Activated B cell treated with CpG ODN at 0.5 μM for 24 hours (primary cell): ENCODE results near the gene ARHGAP42. TPM values are rescaled to one million over a fixed set of nuclear protein-coding genes. Genes with fewer than 3 reads are reported as not detected.

ENCODE experiments used
- ATAC-seq: fragments of 200-7000 bp; cut with Tn5 transposase; one replicate; pipeline ENCODE4 v1.10.0; 2021; ENCODE audit warnings: low read depth, mild to moderate bottlenecking, moderate library complexity
- CTCF ChIA-PET: fragments of 350-600 bp; sonication (Branson Sonifier 250); formaldehyde crosslinking; loops from one replicate; lab custom pipeline; 2021; ENCODE audit warnings: antibody characterized with exemption; lab: Charles Lee
- POLR2A ChIA-PET: fragments of 350-600 bp; sonication (Branson Sonifier 250); formaldehyde crosslinking; loops from one replicate; lab custom pipeline; 2021; ENCODE audit warnings: antibody characterized with exemption; lab: Charles Lee
- DNase-seq: peaks from one replicate; pipeline ENCODE4 v3.0.0; 2022
- H3K27ac Mint-ChIP-seq: one replicate; pipeline ENCODE4 v1.8.0; 2020; ENCODE audit warnings: mixed read lengths
- H3K27me3 Mint-ChIP-seq: one replicate; pipeline ENCODE4 v1.8.0; 2021; ENCODE audit warnings: mixed read lengths
- H3K36me3 Mint-ChIP-seq: one replicate; pipeline ENCODE4 v1.8.0; 2021; ENCODE audit warnings: low read depth, mixed read lengths
- H3K4me1 Mint-ChIP-seq: one replicate; pipeline ENCODE4 v1.8.0; 2021; ENCODE audit warnings: mixed read lengths
- H3K4me3 Mint-ChIP-seq: one replicate; pipeline ENCODE4 v1.8.0; 2020; ENCODE audit warnings: mild to moderate bottlenecking, mixed read lengths
- H3K9me3 Mint-ChIP-seq: one replicate; pipeline ENCODE4 v1.8.0; 2020; ENCODE audit warnings: mixed read lengths
- CTCF ChIP-seq: fragments of 200-600 bp; IDR thresholded peaks from one replicate; pipeline ENCODE4 v1.8.0; 2022; ENCODE audit warnings: antibody characterized with exemption, mild to moderate bottlenecking
- intact Hi-C: fragments of 100-400 bp; cut with micrococcal nuclease; formaldehyde crosslinking; loops from one replicate; pipeline ENCODE4 v1.15.1; 2024
- total RNA-seq: library from RNA; stranded (reverse); gene quantifications from 2 replicates; pipeline ENCODE4 v1.2.3, GENCODE V29; 2022

Gene ARHGAP42
- total RNA-seq, 1 donor from 2014 or later, result 4.9 TPM

- Mint-ChIP-seq H3K36me3 (no peaks in the 10 kb centered on the region), H3K27me3 (no peaks in the 10 kb centered on the region), H3K4me1 (no peaks in the 10 kb centered on the region), H3K4me3 (no peak overlapping the region), H3K27ac (no peak overlapping the region), H3K9me3 (peaks cover 4% of the 10 kb centered on the region)
- ATAC-seq (no peak), DNase-seq (no peak)
- POLR2A ChIA-PET, result interaction anchor here (0.5 kb wide), 1 partner anchor 11 kb away, joined by 3 read pairs; no protein-coding TSS in a partner anchor
- intact Hi-C loops, result no loop called here
- TF ChIP-seq CTCF, result no peak
- CTCF ChIA-PET, result interaction anchor here (0.7 kb wide), 1 partner anchor 14 kb away, joined by 3 read pairs; no protein-coding TSS in a partner anchor
Measured at GRCh38 chr11:100817620-100818019, 130.5 kb downstream of the ARHGAP42 start.

GRCh38 chr11:100820621-100821020, 133.5 kb downstream of the ARHGAP42 start:
- no peaks in the 10 kb centered on the region for H3K36me3 Mint-ChIP-seq
- POLR2A ChIA-PET, result no interaction called here
- H3K27ac Mint-ChIP-seq, result no peak overlapping the region
- no peaks in the 10 kb centered on the region for H3K27me3 Mint-ChIP-seq
- H3K9me3 Mint-ChIP-seq, result peaks cover 1% of the 10 kb centered on the region
- H3K4me3 Mint-ChIP-seq, result no peak overlapping the region
- no peak for ATAC-seq
- intact Hi-C loops, result no loop called here
- CTCF ChIA-PET, result no interaction called here
- H3K4me1 Mint-ChIP-seq, result no peaks in the 10 kb centered on the region
- no peak for DNase-seq
- no peak for TF ChIP-seq CTCF

DNA sequence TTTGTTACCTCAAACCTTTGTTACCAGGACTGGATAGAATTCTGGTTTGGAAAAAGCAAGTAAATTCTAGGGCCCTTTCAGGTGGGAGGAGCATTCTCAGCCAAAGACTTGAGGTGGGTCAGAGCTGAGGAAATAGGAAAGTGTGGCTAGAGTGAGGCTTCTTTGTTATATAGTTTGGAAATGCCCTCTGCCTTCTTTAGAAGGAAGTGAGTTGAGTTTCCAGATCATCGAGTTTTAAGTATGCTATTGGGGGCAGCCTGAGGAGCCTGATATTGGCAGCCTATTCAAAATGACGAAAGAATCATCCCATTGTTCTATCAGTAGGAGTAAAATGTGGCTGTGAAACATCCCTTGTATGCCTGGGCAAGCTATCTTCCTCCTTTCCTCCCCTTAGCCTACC, 134.1 kb downstream of the ARHGAP42 start:
- no peaks in the 10 kb centered on the region for H3K4me1 Mint-ChIP-seq
- H3K27ac Mint-ChIP-seq, result no peak overlapping the region
- POLR2A ChIA-PET, result no interaction called here
- no peaks in the 10 kb centered on the region for H3K27me3 Mint-ChIP-seq
- intact Hi-C loops, result no loop called here
- ATAC-seq (no peak), DNase-seq (no peak)
- H3K36me3 Mint-ChIP-seq, result no peaks in the 10 kb centered on the region
- no peak overlapping the region for H3K4me3 Mint-ChIP-seq
- CTCF ChIA-PET, result no interaction called here
- H3K9me3 Mint-ChIP-seq, result no peaks in the 10 kb centered on the region
- TF ChIP-seq CTCF, result no peak

DNA sequence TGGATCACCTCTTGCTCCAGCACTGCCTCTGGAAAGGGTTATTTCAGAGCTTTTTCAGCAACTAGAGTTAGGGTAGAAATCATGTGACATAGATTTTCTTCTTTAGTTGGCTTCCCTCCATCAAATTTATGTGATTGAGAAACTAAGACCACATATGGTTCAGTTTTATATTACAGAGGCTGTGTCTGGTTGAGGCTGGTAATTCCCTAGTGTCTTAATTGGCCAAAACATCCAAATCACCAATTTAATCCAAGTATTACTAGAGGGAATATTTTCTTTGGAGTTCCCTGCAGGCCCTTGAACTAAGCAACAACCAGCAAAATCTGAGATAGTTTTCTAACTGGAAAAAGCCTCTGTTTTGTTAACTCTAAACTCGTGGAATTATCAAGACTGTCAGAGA, 136.3 kb downstream of the ARHGAP42 start:
- no peaks in the 10 kb centered on the region for H3K36me3 Mint-ChIP-seq
- no peak for ATAC-seq
- no peaks in the 10 kb centered on the region for H3K9me3 Mint-ChIP-seq
- no peaks in the 10 kb centered on the region for H3K27me3 Mint-ChIP-seq
- DNase-seq, result no peak
- peaks cover under 1% of the 10 kb centered on the region for H3K4me1 Mint-ChIP-seq
- CTCF ChIA-PET, result no interaction called here
- intact Hi-C loops, result no loop called here
- POLR2A ChIA-PET, result no interaction called here
- no peak overlapping the region for H3K4me3 Mint-ChIP-seq
- H3K27ac Mint-ChIP-seq, result no peak overlapping the region
- no peak for TF ChIP-seq CTCF

GRCh38 chr11:100824041-100824809, 137.1 kb downstream of the ARHGAP42 start:
- Mint-ChIP-seq H3K9me3 (no peaks in the 10 kb centered on the region), H3K4me3 (no peak overlapping the region), H3K4me1 (peaks cover 2% of the 10 kb centered on the region), H3K27me3 (no peaks in the 10 kb centered on the region), H3K36me3 (no peaks in the 10 kb centered on the region), H3K27ac (no peak overlapping the region)
- no peak for ATAC-seq
- no peak for DNase-seq
- POLR2A ChIA-PET, result no interaction called here
- CTCF ChIA-PET, result no interaction called here
- no peak for TF ChIP-seq CTCF
- intact Hi-C loops, result no loop called here
